Measurements from ENCODE around the gene FNDC3B. TPM values are rescaled to one million over a fixed set of nuclear protein-coding genes. Genes with fewer than 3 reads are reported as not detected.

FNDC3B gene
- total and polyA plus RNA-seq, 2 donors (not counting 1 experiment from before 2014, with no cell fraction given), result 1.2 to 9.2 TPM

GRCh38 chr3:171991166-171991565 lies 48.2 kb upstream of the FNDC3B start:
- Histone ChIP-seq H3K79me2 (ENCODE audit: control insufficient read depth, insufficient read depth, low read length) (no peaks in the 10 kb centered on the region), H4K20me1 (ENCODE audit: control insufficient read depth, insufficient read depth, low read length, poor library complexity, severe bottlenecking) (no peaks in the 10 kb centered on the region), H3K36me3 (replicated peaks in 1 of 2; ENCODE audit: control extremely low read depth in 1 of 2, control insufficient read depth in 1 of 2, extremely low read depth in 1 of 2, insufficient read depth in 2 of 2, low read length in 1 of 2) (no peaks in the 10 kb centered on the region), H2AFZ (ENCODE audit: insufficient read depth, low read depth, low read length, poor library complexity, severe bottlenecking) (no peak overlapping the region), H3K4me3 (ENCODE audit: control extremely low read depth in 1 of 5, extremely low read depth in 1 of 5, insufficient read depth in 1 of 5, low read depth in 2 of 5, low read length in 4 of 5) (no peak overlapping the region), H3K9ac (ENCODE audit: low read length) (no peak overlapping the region), H3K9me3 (ENCODE audit: control extremely low read depth in 1 of 3, control insufficient read depth in 2 of 3, insufficient read depth in 1 of 3, low read length in 2 of 3) (no peaks in the 10 kb centered on the region), H3K27me3 (replicated peaks in 1 of 4; ENCODE audit: control extremely low read depth in 1 of 4, control insufficient read depth in 3 of 4, insufficient read depth in 4 of 4, low read length in 3 of 4) (no peaks in the 10 kb centered on the region), H3K27ac (ENCODE audit: low read length in 2 of 2) (no peak overlapping the region), H3K4me1 (ENCODE audit: control insufficient read depth in 2 of 2, insufficient read depth in 2 of 2, low read length in 2 of 2) (no peaks in the 10 kb centered on the region), H3K4me2 (replicated peaks; ENCODE audit: low read depth, low read length, poor library complexity, severe bottlenecking) (no peak overlapping the region)
- intact Hi-C loops (cut with micrococcal nuclease), result no loop called here
- Mint-ChIP-seq H3K9me3 (ENCODE audit: insufficient read depth) (peaks cover 2% of the 10 kb centered on the region), H3K4me3 (no peak overlapping the region), H3K27me3 (peaks cover 8% of the 10 kb centered on the region), H3K27ac (no peak overlapping the region), H3K4me1 (peaks cover 1% of the 10 kb centered on the region)
- ChIA-PET CTCF (no interaction called here), POLR2A (no interaction called here)
- WGBS (ENCODE audit: insufficient coverage), result 88% methylated on average over 2 of the region's 3 CpGs
- TF ChIP-seq CTCF (IDR thresholded peaks at IDR 0.05) (no peak), EZH2 (IDR thresholded peaks at IDR 0.05; ENCODE audit: borderline replicate concordance, insufficient read depth, low read depth, low read length, poor library complexity, severe bottlenecking) (no peak)
- ATAC-seq (ENCODE audit: low read depth), result no peak
- no peak for DNase-seq

- H3K36me3 ChIP-seq (replicated peaks in 1 of 2; ENCODE audit: control extremely low read depth in 1 of 2, control insufficient read depth in 1 of 2, extremely low read depth in 1 of 2, insufficient read depth in 2 of 2, low read length in 1 of 2), result no peaks in the 10 kb centered on the region
- peaks cover 0 to 8% (median 0%) of the 10 kb centered on the region in 3 donors for H3K9me3 ChIP-seq (ENCODE audit: control extremely low read depth in 1 of 3, control insufficient read depth in 2 of 3, insufficient read depth in 1 of 3, low read length in 2 of 3)
- CTCF ChIA-PET, result no interaction called here
- H2AFZ ChIP-seq (ENCODE audit: insufficient read depth, low read depth, low read length, poor library complexity, severe bottlenecking), result no peak overlapping the region
- H3K4me3 ChIP-seq (ENCODE audit: control extremely low read depth in 1 of 5, extremely low read depth in 1 of 5, insufficient read depth in 1 of 5, low read depth in 2 of 5, low read length in 4 of 5), result no peak overlapping the region
- H4K20me1 ChIP-seq (ENCODE audit: control insufficient read depth, insufficient read depth, low read length, poor library complexity, severe bottlenecking), result no peaks in the 10 kb centered on the region
- no peak overlapping the region for H3K4me3 Mint-ChIP-seq
- intact Hi-C loops (cut with micrococcal nuclease), result no loop called here
- POLR2A ChIA-PET, result no interaction called here
- H3K4me2 ChIP-seq (replicated peaks; ENCODE audit: low read depth, low read length, poor library complexity, severe bottlenecking), result no peak overlapping the region
- TF ChIP-seq EZH2 (IDR thresholded peaks at IDR 0.05; ENCODE audit: borderline replicate concordance, insufficient read depth, low read depth, low read length, poor library complexity, severe bottlenecking) (no peak), CTCF (IDR thresholded peaks at IDR 0.05) (no peak)
- H3K4me1 Mint-ChIP-seq, result no peaks in the 10 kb centered on the region
- no peak overlapping the region for H3K27ac ChIP-seq (ENCODE audit: low read length in 2 of 2)
- H3K27me3 Mint-ChIP-seq, result peaks cover 11% of the 10 kb centered on the region
- ATAC-seq (ENCODE audit: low read depth) (no peak), DNase-seq (no peak)
- no peaks in the 10 kb centered on the region for H3K4me1 ChIP-seq (ENCODE audit: control insufficient read depth in 2 of 2, insufficient read depth in 2 of 2, low read length in 2 of 2)
- H3K27me3 ChIP-seq (replicated peaks in 1 of 4; ENCODE audit: control extremely low read depth in 1 of 4, control insufficient read depth in 3 of 4, insufficient read depth in 4 of 4, low read length in 3 of 4), result no peaks in the 10 kb centered on the region
- peaks cover 4% of the 10 kb centered on the region for H3K9me3 Mint-ChIP-seq (ENCODE audit: insufficient read depth)
- H3K79me2 ChIP-seq (ENCODE audit: control insufficient read depth, insufficient read depth, low read length), result no peaks in the 10 kb centered on the region
- 67% methylated on average over 1 of the region's 3 CpGs for WGBS (ENCODE audit: insufficient coverage)
- H3K9ac ChIP-seq (ENCODE audit: low read length), result no peak overlapping the region
- no peak overlapping the region for H3K27ac Mint-ChIP-seq
Observed at GRCh38 chr3:171994646-171995428, 44.5 kb upstream of the FNDC3B start.

Data from B cell (primary cell).